Anterior cingulate cortex (tissue), 58 donors: Measurements from ENCODE around the gene MYCBP.
"Not testable (repeated sequence)": the region's sequence is repeated elsewhere in the genome, so short reads cannot be mapped to it uniquely, and the experiment has no call there.

Source experiments
- DNase-seq, 58 donors: peaks; one replicate each; lab custom pipeline; 2025; lab: John Stamatoyannopoulos, UW

Gene MYCBP

GRCh38 chr1:38873027-38873969, at the start of gene MYCBP:
Gene MYCBP (minus strand): TSS chr1:38873348. CDS start chr1:38873305, 43 bp downstream.
- peak; percentile 78 to 98 (median 95) for DNase-seq

- DNase-seq: peak in 41 of 58 donors; percentile 6 to 77 (median 28)
These were observed 46.0 kb upstream of the MYCBP start for GRCh38 chr1:38919130-38919529.

GRCh38 chr1:38918568-38918967, 45.4 kb upstream of the MYCBP start:
- DNase-seq: peak in 3 of 58 donors; percentile 16 to 25 (median 19)

- DNase-seq: no peak
These were observed 44.6 kb upstream of the MYCBP start for GRCh38 chr1:38917772-38918171.

GRCh38 chr1:38917337-38917736, 44.2 kb upstream of the MYCBP start:
- no peak for DNase-seq

- no peak for DNase-seq
These were observed 42.3 kb upstream of the MYCBP start for GRCh38 chr1:38915352-38915948.

GRCh38 chr1:38914908-38915307, 41.8 kb upstream of the MYCBP start:
- DNase-seq: not testable (repeated sequence)

GRCh38 chr1:38908821-38909220, 35.7 kb upstream of the MYCBP start:
- no peak for DNase-seq

- no peak for DNase-seq
These were observed 32.8 kb upstream of the MYCBP start for GRCh38 chr1:38905985-38906384.

- peak in 1 of 58 donors; percentile 7 for DNase-seq
These were observed 26.4 kb upstream of the MYCBP start for GRCh38 chr1:38899560-38899959.

- DNase-seq: no peak
These were observed 25.6 kb upstream of the MYCBP start for GRCh38 chr1:38898653-38899230.

GRCh38 chr1:38896169-38896568, 23.0 kb upstream of the MYCBP start:
- no peak for DNase-seq

- DNase-seq: no peak
These were observed 19.8 kb upstream of the MYCBP start for GRCh38 chr1:38892976-38893375.

- DNase-seq: no peak
These were observed 18.6 kb upstream of the MYCBP start for GRCh38 chr1:38891753-38892152.

- no peak for DNase-seq
These were observed 16.4 kb upstream of the MYCBP start for GRCh38 chr1:38889589-38889988.

GRCh38 chr1:38888423-38889333, 15.5 kb upstream of the MYCBP start:
- no peak for DNase-seq

- no peak for DNase-seq
These were observed 11.9 kb upstream of the MYCBP start for GRCh38 chr1:38885092-38885491.

GRCh38 chr1:38881487-38881886, 8.3 kb upstream of the MYCBP start, which contains the start of gene GJA9:
Gene GJA9 (minus strand): TSS chr1:38881587. CDS start chr1:38876098, 5,489 bp downstream.
- DNase-seq: no peak

- no peak for DNase-seq
These were observed 2.7 kb upstream of the MYCBP start for GRCh38 chr1:38875811-38876210.

- peak in 11 of 58 donors; percentile 17 to 53 (median 36) for DNase-seq
These were observed 634 bp downstream of the MYCBP start for GRCh38 chr1:38872401-38873026.
